GM23248 (cell line): ENCODE measurements around the gene PCBP3. TPM values are rescaled to one million over a fixed set of nuclear protein-coding genes. Genes with fewer than 3 reads are reported as not detected.
A peak's percentile ranks its signal among the peaks of the same experiment; 100 is the strongest.

Source experiments
- DNase-seq: peaks from one replicate; pipeline ENCODE4 v3.0.0-alpha.2; 2015
- H2AFZ ChIP-seq: fragments of 200-600 bp; sonication (generic); 2 replicates; pipeline ENCODE4 v1.6.1; 2016; ENCODE audit warnings: antibody characterized with exemption
- H3F3A ChIP-seq: fragments of 200-600 bp; sonication (generic); 2 replicates; pipeline ENCODE4 v1.6.1; 2016; ENCODE audit warnings: mild to moderate bottlenecking, antibody characterized with exemption, mixed run types; ENCODE audit not compliant: insufficient read depth
- H3K27ac ChIP-seq: fragments of 200-600 bp; sonication (generic); 2 replicates; pipeline ENCODE4 v1.5.1; 2016; ENCODE audit warnings: mild to moderate bottlenecking
- H3K27me3 ChIP-seq: fragments of 200-600 bp; sonication (generic); replicated peaks from 2 replicates; pipeline ENCODE4 v1.6.1; 2016; ENCODE audit warnings: mild to moderate bottlenecking; ENCODE audit not compliant: insufficient read depth
- H3K36me3 ChIP-seq: fragments of 200-600 bp; sonication (generic); 2 replicates; pipeline ENCODE4 v1.6.1; 2016; ENCODE audit warnings: low read depth, mild to moderate bottlenecking
- H3K4me1 ChIP-seq: fragments of 200-600 bp; sonication (generic); 2 replicates; pipeline ENCODE4 v1.6.1; 2016; ENCODE audit warnings: mild to moderate bottlenecking; ENCODE audit not compliant: insufficient read depth
- H3K4me2 ChIP-seq: fragments of 200-600 bp; sonication (generic); one replicate; pipeline ENCODE4 v1.6.1; 2016; ENCODE audit warnings: mild to moderate bottlenecking; ENCODE audit not compliant: unreplicated experiment
- H3K4me3 ChIP-seq: fragments of 200-600 bp; sonication (generic); 2 replicates; pipeline ENCODE4 v1.5.1; 2016; ENCODE audit warnings: mild to moderate bottlenecking
- H3K79me2 ChIP-seq: fragments of 200-600 bp; sonication (generic); 2 replicates; pipeline ENCODE4 v1.6.1; 2016; ENCODE audit warnings: mild to moderate bottlenecking; ENCODE audit not compliant: insufficient read depth
- H3K9ac ChIP-seq: fragments of 200-600 bp; sonication (generic); 2 replicates; pipeline ENCODE4 v1.6.1; 2016; ENCODE audit warnings: mild to moderate bottlenecking
- H3K9me2 ChIP-seq: fragments of 200-600 bp; sonication (generic); 2 replicates; pipeline ENCODE4 v1.6.1; 2016; ENCODE audit warnings: mixed run types, mild to moderate bottlenecking, moderate library complexity; ENCODE audit not compliant: insufficient read depth
- H3K9me3 ChIP-seq: fragments of 200-600 bp; sonication (generic); one replicate; pipeline ENCODE4 v1.6.1; 2017; ENCODE audit warnings: low read depth
- H4K20me1 ChIP-seq: fragments of 200-600 bp; sonication (generic); 2 replicates; pipeline ENCODE4 v1.6.0; 2016; ENCODE audit not compliant: insufficient read depth
- EZH2 ChIP-seq: fragments of 200-600 bp; sonication (generic); IDR thresholded peaks from 2 replicates; pipeline ENCODE4 v1.6.1; 2018; ENCODE audit warnings: antibody characterized with exemption, mild to moderate bottlenecking; ENCODE audit not compliant: insufficient read depth, poor library complexity, severe bottlenecking
- EZH2phosphoT487 ChIP-seq: fragments of 200-600 bp; sonication (generic); IDR thresholded peaks from 2 replicates; pipeline ENCODE4 v1.6.1; 2018; ENCODE audit warnings: antibody characterized with exemption, moderate library complexity, mild to moderate bottlenecking, low read depth; ENCODE audit not compliant: insufficient read depth
- WGBS, 2 experiments: methylation state at CpG; one replicate each; pipeline ENCODE4 v1.1.6; 2015 to 2017; ENCODE audit warnings: low lambda C conversion rate in 2 of 2, low coverage in 1 of 2; ENCODE audit errors: missing lambda C conversion rate in 2 of 2; 5-methylcytosine and 5-hydroxymethylcytosine counted together
- in situ Hi-C: fragments of 300-500 bp; cut with MboI; formaldehyde crosslinking; loops from 2 replicates; pipeline ENCODE4 v1.15.0; 2020
- polyA plus RNA-seq: library from polyadenylated mRNA; unstranded; fragments of >200 nt; fragmentation: Nextera tagmentation; extraction: Ambion mirVana; gene quantifications from 2 replicates; pipeline ENCODE4 v1.2.1, GENCODE V29; 2016
- total RNA-seq: library from RNA; depleted of rRNA; stranded (reverse); fragments of >200 nt; shearing (Covaris generic); gene quantifications from 2 replicates; pipeline ENCODE4 v1.2.3, GENCODE V29; 2014

PCBP3 gene
- total and polyA plus RNA-seq, 2 experiments from 2014 or later: 0.32 to 1.3 TPM

GRCh38 chr21:45787371-45787770 is 143.8 kb downstream of the PCBP3 start:
- no peak overlapping the region for H3K4me2 ChIP-seq
- TF ChIP-seq EZH2 (no peak), EZH2phosphoT487 (no peak)
- in situ Hi-C loops: no loop called here
- DNase-seq: no peak
- H3F3A ChIP-seq: no peaks in the 10 kb centered on the region
- H3K9ac ChIP-seq: no peak overlapping the region
- H3K9me2 ChIP-seq: no peaks in the 10 kb centered on the region
- no peak overlapping the region for H3K4me3 ChIP-seq
- H3K79me2 ChIP-seq: no peaks in the 10 kb centered on the region
- no peak overlapping the region for H3K27ac ChIP-seq
- no peaks in the 10 kb centered on the region for H3K36me3 ChIP-seq
- no peaks in the 10 kb centered on the region for H3K4me1 ChIP-seq
- H2AFZ ChIP-seq: no peak overlapping the region
- 88 to 89% methylated on average over 8 of the region's 8 CpGs for WGBS, 2 experiments
- no peaks in the 10 kb centered on the region for H4K20me1 ChIP-seq
- H3K27me3 ChIP-seq: no peaks in the 10 kb centered on the region; the same call in 1 of the 2 replicates
- H3K9me3 ChIP-seq: no peaks in the 10 kb centered on the region

- no peaks in the 10 kb centered on the region for H4K20me1 ChIP-seq
- in situ Hi-C loops: no loop called here
- DNase-seq: no peak
- H3K4me1 ChIP-seq: no peaks in the 10 kb centered on the region
- WGBS, 2 experiments: 83 to 86% methylated on average over 11 to 16 of the region's 16 CpGs
- no peak overlapping the region for H2AFZ ChIP-seq
- H3K27me3 ChIP-seq: no peaks in the 10 kb centered on the region; the same call in 1 of the 2 replicates
- no peaks in the 10 kb centered on the region for H3K79me2 ChIP-seq
- H3K9ac ChIP-seq: no peak overlapping the region
- H3K9me2 ChIP-seq: no peaks in the 10 kb centered on the region
- H3K36me3 ChIP-seq: no peaks in the 10 kb centered on the region
- H3K9me3 ChIP-seq: no peaks in the 10 kb centered on the region
- H3K4me2 ChIP-seq: no peak overlapping the region
- H3K27ac ChIP-seq: no peak overlapping the region
- H3K4me3 ChIP-seq: no peak overlapping the region
- H3F3A ChIP-seq: no peaks in the 10 kb centered on the region
- no peak for TF ChIP-seq EZH2
Measured at GRCh38 chr21:45788198-45788597, 144.7 kb downstream of the PCBP3 start.

- in situ Hi-C loops: no loop called here
- Histone ChIP-seq H4K20me1 (no peaks in the 10 kb centered on the region), H3K9ac (no peak overlapping the region), H3K27me3 (no peaks in the 10 kb centered on the region), H3K4me1 (no peaks in the 10 kb centered on the region), H3K9me3 (no peaks in the 10 kb centered on the region), H3K79me2 (no peaks in the 10 kb centered on the region), H3K9me2 (no peaks in the 10 kb centered on the region), H3K36me3 (no peaks in the 10 kb centered on the region), H3K27ac (no peak overlapping the region), H3F3A (no peaks in the 10 kb centered on the region), H3K4me3 (no peak overlapping the region), H2AFZ (no peak overlapping the region), H3K4me2 (no peak overlapping the region)
- DNase-seq: peak; percentile 23
- 79 to 80% methylated on average over 14 of the region's 14 CpGs for WGBS, 2 experiments
- no peak for TF ChIP-seq EZH2
Measured at GRCh38 chr21:45788637-45789506, 145.3 kb downstream of the PCBP3 start.

- Histone ChIP-seq H4K20me1 (no peaks in the 10 kb centered on the region), H3K9ac (no peak overlapping the region), H3K4me1 (no peaks in the 10 kb centered on the region), H3F3A (no peaks in the 10 kb centered on the region), H3K36me3 (no peaks in the 10 kb centered on the region), H3K79me2 (no peaks in the 10 kb centered on the region), H3K9me3 (no peaks in the 10 kb centered on the region), H3K9me2 (no peaks in the 10 kb centered on the region), H3K27me3 (0 out of 2 replicates have a peak, but pooled peaks cover 4% of the 10 kb centered on the region), H2AFZ (no peak overlapping the region), H3K4me3 (no peak overlapping the region), H3K27ac (no peak overlapping the region), H3K4me2 (no peak overlapping the region)
- TF ChIP-seq EZH2 (no peak), EZH2phosphoT487 (no peak)
- whole genome bisulfite sequencing, 2 experiments: 84 to 91% methylated on average over 7 of the region's 7 CpGs
- in situ Hi-C loops: no loop called here
- DNase-seq: no peak
Measured at GRCh38 chr21:45790427-45790826, 146.9 kb downstream of the PCBP3 start.
